Gastrocnemius medialis (tissue), 4 donors: ENCODE data around the gene RUNX1. TPM values are rescaled to one million over a fixed set of nuclear protein-coding genes. Genes with fewer than 3 reads are reported as not detected.

ENCODE experiments used
- ATAC-seq, 2 donors: fragments of 150-250 bp; one replicate each; pipeline ENCODE4 v1.9.1; 2016
- DNase-seq, 2 donors: peaks; one replicate each; pipeline ENCODE4 v3.0.0-alpha.2; 2019
- H3K27ac ChIP-seq, 4 donors: fragments of 200-600 bp; sonication (generic); 1 replicate in 1 of 4; 2 replicates in 3 of 4; pipeline ENCODE4 v1.5.1; 2016 to 2018; ENCODE audit warnings: mild to moderate bottlenecking in 2 of 4, moderate library complexity in 1 of 4
- H3K27me3 ChIP-seq, 3 donors: fragments of 200-600 bp; sonication (generic) in 2 of 3; 1 replicate in 1 of 3; 2 replicates in 2 of 3; pipeline versions ENCODE4 v1.5.1 to v1.6.0; 2016 to 2019; ENCODE audit warnings: mild to moderate bottlenecking in 1 of 3, moderate library complexity in 1 of 3
- H3K36me3 ChIP-seq, 2 donors: fragments of 200-600 bp; sonication (generic) in 1 of 2; one replicate each; pipeline ENCODE4 v1.5.1; 2017 to 2018
- H3K4me1 ChIP-seq, 2 donors: fragments of 200-600 bp; sonication (generic) in 1 of 2; one replicate each; pipeline ENCODE4 v1.5.1; 2016 to 2017; ENCODE audit warnings: mild to moderate bottlenecking in 2 of 2
- H3K4me3 ChIP-seq, 4 donors: fragments of 200-600 bp; sonication (generic) in 3 of 4; 1 replicate in 1 of 4; 2 replicates in 3 of 4; pipeline ENCODE4 v1.5.1; 2016 to 2019; ENCODE audit warnings: mild to moderate bottlenecking in 2 of 4
- H3K9me3 ChIP-seq, 3 donors: fragments of 200-600 bp; sonication (generic) in 2 of 3; 1 replicate in 1 of 3; 2 replicates in 2 of 3; pipeline ENCODE4 v1.5.1; 2016 to 2019
- CTCF ChIP-seq, 5 experiments: fragments of 450-650 bp in 3 of 5; fragments of 200-600 bp in 2 of 5; sonication (generic) in 2 of 5; IDR thresholded peaks in 4 of 5; conservative IDR thresholded peaks in 1 of 5; 1 replicate in 4 of 5; 2 replicates in 1 of 5; pipeline ENCODE4 v1.5.1; 2016 to 2019; ENCODE audit warnings: antibody characterized with exemption in 5 of 5, mild to moderate bottlenecking in 3 of 5, moderate library complexity in 3 of 5
- POLR2A ChIP-seq, 2 donors: fragments of 450-650 bp; IDR thresholded peaks; one replicate each; pipeline ENCODE4 v1.6.1; 2017; ENCODE audit warnings: antibody characterized with exemption in 2 of 2, mild to moderate bottlenecking in 2 of 2, moderate library complexity in 2 of 2
- in situ Hi-C, 4 donors: fragments of 200-750 bp; cut with MboI; loops; one replicate each; pipeline versions ENCODE4 v1.15.0 to v1.8.0; 2017; ENCODE audit warnings: low sequenced_read_pairs in 4 of 4
- intact Hi-C: fragments of 100-400 bp; cut with DNase I; formaldehyde crosslinking; loops from one replicate; pipeline ENCODE4 v1.15.1; 2023; ENCODE audit warnings: low total_unique reads
- total RNA-seq, 4 donors: library from RNA; depleted of rRNA; stranded (reverse); fragments of >200 nt; gene quantifications; one replicate each; pipeline versions ENCODE4 v1.1.0 to v1.2.3, GENCODE V29; 2016

RUNX1 gene
- total RNA-seq, 4 donors from 2014 or later = 8.0 to 20.9 (median 10.6) TPM

DNA sequence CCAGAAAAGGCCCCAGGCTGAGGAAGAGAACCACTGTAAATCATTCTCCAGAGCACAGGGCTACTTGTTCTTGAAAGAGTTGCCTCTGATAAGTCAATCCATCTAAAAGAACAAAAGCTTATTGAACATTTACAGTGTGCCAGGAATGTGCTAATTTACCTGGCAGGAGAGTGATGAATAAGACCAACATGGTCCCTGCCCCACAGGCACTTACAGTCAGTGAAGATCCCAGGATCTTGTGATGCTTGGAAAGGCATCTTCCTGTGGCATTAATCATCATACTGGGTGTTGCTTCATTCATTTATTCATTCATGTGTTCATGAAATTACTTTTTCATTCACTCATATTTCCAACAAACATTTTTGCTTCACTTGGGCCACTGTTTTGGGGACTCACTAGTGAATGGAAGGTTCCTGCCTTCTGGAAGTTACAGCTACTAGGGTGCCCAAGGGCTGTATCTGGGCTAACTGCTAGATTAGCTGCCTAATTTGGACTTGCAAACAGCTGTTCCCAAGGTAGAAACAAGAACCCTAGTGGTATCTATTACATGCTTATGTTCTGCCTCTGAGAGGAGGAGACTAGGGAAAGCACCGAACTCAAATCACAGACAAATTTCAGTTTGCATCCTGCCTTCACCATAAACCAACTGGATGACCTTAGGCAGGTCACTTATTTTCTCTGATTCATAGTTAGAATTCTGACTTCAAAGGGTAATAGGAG is 246.8 kb downstream of the RUNX1 start:
- in situ Hi-C loops (loop anchor here in 1 of 4 donors (10.0 kb wide), 1 partner anchor 72 kb away; no protein-coding TSS in a partner anchor), intact Hi-C loops (no loop called here)
- ATAC-seq = peak; percentile 89 to 90
- peaks cover 0 to 15% of the 10 kb centered on the region in 2 donors for H3K36me3 ChIP-seq
- H3K9me3 ChIP-seq = no peaks in the 10 kb centered on the region
- H3K27ac ChIP-seq = peak overlapping the region; percentile 5 to 74 (median 59)
- DNase-seq = no peak
- TF ChIP-seq CTCF (IDR thresholded peaks at IDR 0.05 in 4 of 5, conservative IDR thresholded peaks at IDR 0.05 in 1 of 5) (no peak), POLR2A (IDR thresholded peaks at IDR 0.05) (peak in 1 of 2 donors; percentile 8)
- no peak overlapping the region for H3K4me3 ChIP-seq
- H3K4me1 ChIP-seq = peaks cover 16 to 33% of the 10 kb centered on the region in 2 donors
- no peaks in the 10 kb centered on the region for H3K27me3 ChIP-seq

DNA sequence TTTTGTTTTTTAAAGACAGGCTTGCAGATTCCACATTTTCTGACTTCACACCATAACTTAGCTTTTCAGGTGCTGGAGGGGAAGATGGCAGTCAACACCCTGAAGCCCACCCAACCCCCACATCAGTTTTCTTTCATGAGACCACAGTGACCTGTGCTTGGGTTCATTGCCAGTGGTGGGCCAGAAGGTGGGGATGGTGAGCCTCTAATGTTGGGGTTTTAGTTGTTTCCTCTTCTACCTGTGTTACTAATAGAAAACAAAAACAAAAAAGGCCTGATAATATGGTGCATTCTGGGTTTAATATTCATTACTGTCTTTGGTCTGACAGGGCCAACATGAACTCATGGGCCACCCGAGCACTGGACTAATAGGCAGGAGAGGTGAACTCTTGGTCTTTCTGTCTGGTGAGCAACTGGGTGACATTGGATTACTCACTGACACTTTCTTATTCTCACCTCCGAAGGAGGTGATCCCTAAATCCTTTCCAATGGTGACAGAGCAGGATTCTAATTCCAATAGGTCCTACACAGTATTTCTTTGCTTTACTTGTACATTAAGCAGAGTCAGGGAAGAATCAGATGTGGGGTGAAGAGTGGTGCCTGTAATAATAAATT is 247.5 kb downstream of the RUNX1 start:
- H3K4me1 ChIP-seq = peaks cover 20 to 40% of the 10 kb centered on the region in 2 donors
- no peaks in the 10 kb centered on the region for H3K9me3 ChIP-seq
- peak overlapping the region; percentile 5 to 74 (median 59) for H3K27ac ChIP-seq
- in situ Hi-C loops (loop anchor here in 1 of 4 donors (10.0 kb wide), 1 partner anchor 73 kb away; no protein-coding TSS in a partner anchor), intact Hi-C loops (no loop called here)
- DNase-seq = no peak
- no peak for ATAC-seq
- H3K27me3 ChIP-seq = no peaks in the 10 kb centered on the region
- TF ChIP-seq CTCF (IDR thresholded peaks at IDR 0.05 in 4 of 5, conservative IDR thresholded peaks at IDR 0.05 in 1 of 5) (peak in 2 of 5 experiments; percentile 15 to 32), POLR2A (IDR thresholded peaks at IDR 0.05) (no peak)
- no peak overlapping the region for H3K4me3 ChIP-seq
- H3K36me3 ChIP-seq = peaks cover 0 to 15% of the 10 kb centered on the region in 2 donors

- H3K27ac ChIP-seq = peak overlapping the region in 3 of 4 donors; percentile 6 to 64 (median 54)
- no peak overlapping the region for H3K4me3 ChIP-seq
- H3K9me3 ChIP-seq = no peaks in the 10 kb centered on the region
- DNase-seq (no peak), ATAC-seq (no peak)
- in situ Hi-C loops = loop anchor here in 1 of 4 donors (10.0 kb wide), 1 partner anchor 74 kb away; no protein-coding TSS in a partner anchor
- no peak for TF ChIP-seq CTCF (IDR thresholded peaks at IDR 0.05 in 4 of 5, conservative IDR thresholded peaks at IDR 0.05 in 1 of 5)
- TF ChIP-seq POLR2A (IDR thresholded peaks at IDR 0.05) = no peak
- peaks cover 27 to 47% of the 10 kb centered on the region in 2 donors for H3K4me1 ChIP-seq
- intact Hi-C loops = no loop called here
- no peaks in the 10 kb centered on the region for H3K27me3 ChIP-seq
- peaks cover 0 to 15% of the 10 kb centered on the region in 2 donors for H3K36me3 ChIP-seq
These were observed 248.1 kb downstream of the RUNX1 start for GRCh38 chr21:34800797-34801518.

- intact Hi-C loops = loop anchor here (5.0 to 10.0 kb wide), 3 partner anchors 107 to 606 kb away; partner anchors contain the start of gene RUNX1
- H3K36me3 ChIP-seq = peaks cover 0 to 15% of the 10 kb centered on the region in 2 donors
These were observed 250.0 kb downstream of the RUNX1 start for GRCh38 chr21:34799092-34799491.

More at GRCh38 chr21:34799092-34799491, 250.0 kb downstream of the RUNX1 start:
- Histone ChIP-seq H3K9me3 (no peaks in the 10 kb centered on the region), H3K4me1 (peaks cover 44 to 60% of the 10 kb centered on the region in 2 donors), H3K27ac (peak overlapping the region in 2 of 4 donors; percentile 78 to 87), H3K4me3 (no peak overlapping the region), H3K27me3 (no peaks in the 10 kb centered on the region)
- in situ Hi-C loops = loop anchor here in 3 of 4 donors (10.0 to 25.0 kb wide), 4 partner anchors 76 to 238 kb away; partner anchors contain the start of gene RUNX1 (in 1 of the 3)
- ATAC-seq (no peak), DNase-seq (no peak)
- TF ChIP-seq CTCF (IDR thresholded peaks at IDR 0.05 in 4 of 5, conservative IDR thresholded peaks at IDR 0.05 in 1 of 5) (no peak), POLR2A (IDR thresholded peaks at IDR 0.05) (no peak)
